GM12878 (cell line): ENCODE measurements around the gene IMMP2L. TPM values are rescaled to one million over a fixed set of nuclear protein-coding genes. Genes with fewer than 3 reads are reported as not detected.

Source experiments
- ATAC-seq: fragments of 200-7000 bp; cut with Tn5 transposase; 3 replicates; pipeline ENCODE4 v1.9.1; 2020; ENCODE audit warnings: mild to moderate bottlenecking, moderate library complexity
- BruUV-seq: library from RNA; stranded (reverse); fragments of 400-500 nt; replicated peaks from 2 replicates; lab custom pipeline; 2021; lab: Mats Ljungman, UMichigan
- CTCF ChIA-PET: fragments of 300-600 bp; sonication (Branson Sonifier 250); formaldehyde crosslinking; extraction: SDS; loops from one replicate; lab custom pipeline; 2021; ENCODE audit warnings: inconsistent platforms; lab: Yijun Ruan, JAX
- POLR2A ChIA-PET: fragments of 350-600 bp; formaldehyde crosslinking; extraction: SDS; loops from one replicate; lab custom pipeline; 2021; ENCODE audit warnings: inconsistent platforms; lab: Charles Lee
- RAD21 ChIA-PET: fragments of 300-600 bp; sonication (Branson Sonifier 250); formaldehyde crosslinking; loops from one replicate; lab custom pipeline; 2023; ENCODE audit warnings: antibody characterized with exemption; ENCODE audit not compliant: unreplicated experiment; lab: Charles Lee
- SMC1A ChIA-PET: fragments of 300-600 bp; sonication (Branson Sonifier 250); formaldehyde crosslinking; loops from one replicate; lab custom pipeline; 2023; ENCODE audit not compliant: unreplicated experiment, uncharacterized antibody; lab: Charles Lee
- DNase-seq: peaks from one replicate; pipeline ENCODE4 v3.0.0-alpha.2; 2011; ENCODE audit warnings: low read depth, low spot score
- FAIRE-seq: peaks from 3 replicates; lab custom pipeline; 2011; peaks lifted over from hg19 to GRCh38; lab: Jason Lieb, UNC
- H2AFZ ChIP-seq: 2 replicates; pipeline ENCODE4 v1.6.0; 2011; ENCODE audit warnings: low read depth, low read length, control low read depth; ENCODE audit not compliant: control insufficient read depth
- H3K27ac ChIP-seq: 2 replicates; pipeline ENCODE4 v1.5.1; 2011; ENCODE audit warnings: control low read depth; ENCODE audit not compliant: control insufficient read depth, insufficient read depth
- H3K27me3 ChIP-seq, 2 experiments: replicated peaks in 1 of 2; 2 replicates each; pipeline versions ENCODE4 v1.6.0 to v1.6.1; 2011; ENCODE audit warnings: low read length in 1 of 2; ENCODE audit not compliant: control insufficient read depth in 2 of 2, insufficient read depth in 2 of 2
- H3K36me3 ChIP-seq, 2 experiments: 2 replicates each; pipeline ENCODE4 v1.5.1; 2011; ENCODE audit warnings: low read length in 1 of 2; ENCODE audit not compliant: control insufficient read depth in 2 of 2, insufficient read depth in 2 of 2
- H3K4me1 ChIP-seq: 2 replicates; pipeline ENCODE4 v1.6.1; 2011; ENCODE audit warnings: mild to moderate bottlenecking, low read length, moderate library complexity, mixed read lengths; ENCODE audit not compliant: control insufficient read depth, insufficient read depth
- H3K4me2 ChIP-seq: 2 replicates; pipeline ENCODE4 v1.6.0; 2011; ENCODE audit warnings: control low read depth; ENCODE audit not compliant: control insufficient read depth, insufficient read depth
- H3K4me3 ChIP-seq: fragments of 200-600 bp; sonication (generic); 2 replicates; pipeline ENCODE4 v1.5.1; 2016
- H3K79me2 ChIP-seq: 2 replicates; pipeline ENCODE4 v1.6.0; 2011; ENCODE audit warnings: low read length; ENCODE audit not compliant: control insufficient read depth, insufficient read depth
- H3K9ac ChIP-seq: 2 replicates; pipeline ENCODE4 v1.8.0; 2011; ENCODE audit warnings: low read length, control low read depth, mixed read lengths; ENCODE audit not compliant: control insufficient read depth, insufficient read depth
- H3K9me3 ChIP-seq: replicated peaks from 3 replicates; pipeline ENCODE4 v1.5.1; 2011; ENCODE audit warnings: mild to moderate bottlenecking, low read length; ENCODE audit not compliant: control insufficient read depth, insufficient read depth
- H4K20me1 ChIP-seq: 2 replicates; pipeline ENCODE4 v1.6.0; 2011; ENCODE audit not compliant: control insufficient read depth, insufficient read depth
- CBX3 ChIP-seq: fragments of 200-600 bp; sonication (generic); IDR thresholded peaks from 2 replicates; pipeline ENCODE4 v1.6.1; 2016; ENCODE audit warnings: low read depth, borderline replicate concordance
- E4F1 ChIP-seq: fragments of 450-650 bp; IDR thresholded peaks from 2 replicates; pipeline ENCODE4 v1.6.1; 2018; ENCODE audit warnings: borderline replicate concordance, mild to moderate bottlenecking; ENCODE audit not compliant: partially characterized antibody
- EP300 ChIP-seq, 2 experiments: fragments of 150-350 bp in 1 of 2; IDR thresholded peaks; 2 replicates each; pipeline ENCODE4 v1.6.1; 2011 to 2012; ENCODE audit warnings: low read depth in 2 of 2, low read length in 2 of 2, borderline replicate concordance in 1 of 2, improper control_type of control experiment in 1 of 2, inconsistent platforms in 1 of 2; ENCODE audit not compliant: control insufficient read depth in 1 of 2
- HCFC1 ChIP-seq: fragments of 150-350 bp; IDR thresholded peaks from 2 replicates; pipeline ENCODE4 v1.6.1; 2014; ENCODE audit warnings: low read length
- KLF5 ChIP-seq: fragments of 450-650 bp; IDR thresholded peaks from 2 replicates; pipeline ENCODE4 v1.6.1; 2014; ENCODE audit warnings: mild to moderate bottlenecking; ENCODE audit not compliant: partially characterized antibody
- MEF2A ChIP-seq: IDR thresholded peaks from 2 replicates; pipeline ENCODE4 v1.6.1; 2011; ENCODE audit warnings: low read depth, mild to moderate bottlenecking, low read length, moderate library complexity; ENCODE audit not compliant: insufficient read depth
- MEF2B ChIP-seq: fragments of 450-650 bp; IDR thresholded peaks from 2 replicates; pipeline ENCODE4 v1.6.1; 2018; ENCODE audit warnings: mild to moderate bottlenecking, moderate library complexity; ENCODE audit not compliant: partially characterized antibody, poor library complexity, severe bottlenecking
- YBX1 ChIP-seq: fragments of 450-650 bp; IDR thresholded peaks from 2 replicates; pipeline ENCODE4 v1.6.1; 2016; ENCODE audit warnings: antibody characterized with exemption
- WGBS: methylation state at CpG from one replicate; pipeline ENCODE4 v1.1.6; 2016; ENCODE audit warnings: low lambda C conversion rate; ENCODE audit not compliant: insufficient replicate concordance, insufficient coverage; ENCODE audit errors: missing lambda C conversion rate; 5-methylcytosine and 5-hydroxymethylcytosine counted together
- in situ Hi-C: fragments of 300-500 bp; cut with MboI; formaldehyde crosslinking; loops from 9 replicates; pipeline ENCODE4 v1.14.3; 2018; ENCODE audit warnings: mixed read lengths
- intact Hi-C: fragments of 100-400 bp; cut with micrococcal nuclease; formaldehyde crosslinking; loops from one replicate; pipeline ENCODE4 v1.14.2; 2022; ENCODE audit not compliant: unreplicated experiment
- polyA plus RNA-seq, 11 experiments: library from polyadenylated mRNA; depleted of rRNA in 4 of 11; unstranded in 6 of 11; stranded (reverse) in 5 of 11; fragments of >200 nt; fragmentation: Nextera tagmentation in 4 of 11; fragmentation: Illumina TruSeq in 1 of 11; extraction: Ambion mirVana in 4 of 11; extraction: Trizol in 1 of 11; gene quantifications; 1 replicate in 1 of 11; 2 replicates in 10 of 11; pipeline versions ENCODE4 v1.2.1 to v1.2.3, GENCODE V29; 2011 to 2016; ENCODE audit warnings: inconsistent platforms in 2 of 11, missing spikeins in 2 of 11, low read depth in 1 of 11
- total RNA-seq, 4 experiments: library from RNA; depleted of rRNA in 3 of 4; stranded (reverse); fragments of >200 nt in 3 of 4; fragmentation: Illumina TruSeq in 1 of 4; extraction: Trizol in 1 of 4; gene quantifications; 2 replicates each; pipeline versions ENCODE4 v1.2.1 to v1.2.3, GENCODE V29; 2013 to 2021

The IMMP2L gene
- total and polyA plus RNA-seq, 10 of the 15 experiments (the other 5 are each of a cell fraction or from before 2014, with no cell fraction given), result 12.6 to 46.3 (median 19.6) TPM

DNA sequence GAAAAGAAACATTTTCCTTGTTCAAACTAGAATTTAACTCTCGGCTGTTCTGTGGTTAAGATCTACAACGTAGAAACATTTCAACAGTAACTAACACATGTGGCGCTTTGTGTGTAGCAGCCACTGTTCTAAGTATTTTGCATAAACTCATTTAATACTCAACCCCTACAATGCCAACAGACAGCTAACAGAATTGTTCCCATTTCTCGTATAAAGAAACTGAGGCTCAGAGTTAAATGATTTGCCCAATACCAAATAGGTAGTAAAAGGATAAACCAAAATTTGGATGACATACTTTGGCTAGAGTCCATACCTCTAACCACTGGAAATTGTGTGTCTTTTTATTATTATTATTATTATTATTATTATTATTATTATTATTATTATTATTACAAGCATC is 543.8 kb downstream of the IMMP2L start:
- ChIA-PET CTCF (no interaction called here), RAD21 (no interaction called here), POLR2A (no interaction called here), SMC1A (no interaction called here)
- H3K36me3 ChIP-seq, result no peaks in the 10 kb centered on the region
- no peak for FAIRE-seq
- H3K79me2 ChIP-seq, result no peaks in the 10 kb centered on the region
- H3K4me2 ChIP-seq, result no peak overlapping the region
- H2AFZ ChIP-seq, result no peak overlapping the region
- intact Hi-C loops, result no loop called here
- peaks cover 6% of the 10 kb centered on the region for H3K4me1 ChIP-seq
- H3K27me3 ChIP-seq, result no peaks in the 10 kb centered on the region
- no TSS peak for BruUV-seq
- no peak overlapping the region for H3K9ac ChIP-seq
- ATAC-seq, result no peak
- no peak for DNase-seq
- no peak overlapping the region for H3K27ac ChIP-seq
- TF ChIP-seq CBX3 (no peak), MEF2A (no peak), MEF2B (no peak), YBX1 (no peak), EP300 (IDR thresholded peaks at IDR 0.05; ENCODE audit: borderline replicate concordance in 1 of 2, control insufficient read depth in 1 of 2, low read depth in 2 of 2, low read length in 2 of 2) (no peak)
- 78% methylated on average over 4 of the region's 4 CpGs for WGBS
- H3K9me3 ChIP-seq, result no peaks in the 10 kb centered on the region
- in situ Hi-C loops, result no loop called here
- H3K4me3 ChIP-seq, result no peak overlapping the region
- H4K20me1 ChIP-seq, result no peaks in the 10 kb centered on the region

GRCh38 chr7:111014079-111014478 is 548.2 kb downstream of the IMMP2L start:
- Histone ChIP-seq H3K9ac (no peak overlapping the region), H4K20me1 (no peaks in the 10 kb centered on the region), H3K4me1 (peaks cover 15% of the 10 kb centered on the region), H3K4me3 (no peak overlapping the region), H2AFZ (no peak overlapping the region), H3K79me2 (no peaks in the 10 kb centered on the region), H3K9me3 (no peaks in the 10 kb centered on the region), H3K4me2 (no peak overlapping the region), H3K27me3 (no peaks in the 10 kb centered on the region), H3K36me3 (no peaks in the 10 kb centered on the region), H3K27ac (no peak overlapping the region)
- in situ Hi-C loops, result no loop called here
- intact Hi-C loops, result no loop called here
- ATAC-seq, result no peak
- no peak for FAIRE-seq
- ChIA-PET RAD21 (interaction anchor here (0.6 to 1.1 kb wide), 2 partner anchors 69 to 218 kb away, joined by 3 read pairs; no protein-coding TSS in a partner anchor), SMC1A (interaction anchor here (1.6 kb wide), 1 partner anchor 68 kb away, joined by 3 read pairs; no protein-coding TSS in a partner anchor), POLR2A (interaction anchor here (0.6 kb wide), 2 partner anchors 25 to 178 kb away, joined by 3 read pairs; no protein-coding TSS in a partner anchor), CTCF (no interaction called here)
- TF ChIP-seq HCFC1 (no peak), KLF5 (no peak), E4F1 (no peak)
- no TSS peak for BruUV-seq
- no peak for DNase-seq
- 94% methylated on average over 6 of the region's 6 CpGs for WGBS
